NCI-H2171 treated with DMSO at 0.1 percent for 48 hours (cell line): ENCODE data around the gene ATXN7L1.
"Not testable (repeated sequence)": the region's sequence is repeated elsewhere in the genome, so short reads cannot be mapped to it uniquely, and the experiment has no call there.

Experiments used
- DNase-seq: peaks from one replicate; lab custom pipeline; 2025; lab: John Stamatoyannopoulos, UW

ATXN7L1 gene

GRCh38 chr7:105613611-105614330 lies 262.6 kb downstream of the ATXN7L1 start:
- no peak for DNase-seq

GRCh38 chr7:105612806-105613205 lies 263.6 kb downstream of the ATXN7L1 start:
- DNase-seq = no peak

GRCh38 chr7:105611856-105612775 lies 264.3 kb downstream of the ATXN7L1 start:
- no peak for DNase-seq

GRCh38 chr7:105610165-105610930 lies 266.1 kb downstream of the ATXN7L1 start:
- DNase-seq = no peak

GRCh38 chr7:105602325-105603305 lies 273.8 kb downstream of the ATXN7L1 start:
- no peak for DNase-seq

GRCh38 chr7:105600720-105601550 lies 275.5 kb downstream of the ATXN7L1 start:
- DNase-seq = no peak

GRCh38 chr7:105599551-105599950 lies 276.8 kb downstream of the ATXN7L1 start:
- no peak for DNase-seq

GRCh38 chr7:105599080-105599479 lies 277.3 kb downstream of the ATXN7L1 start:
- DNase-seq = not testable (repeated sequence)

GRCh38 chr7:105596866-105597265 lies 279.5 kb downstream of the ATXN7L1 start:
- DNase-seq = no peak

- DNase-seq = peak; percentile 98
These were observed 282.4 kb downstream of the ATXN7L1 start for GRCh38 chr7:105594034-105594433.

GRCh38 chr7:105591522-105591921 lies 284.9 kb downstream of the ATXN7L1 start:
- no peak for DNase-seq

- DNase-seq = no peak
These were observed 285.6 kb downstream of the ATXN7L1 start for GRCh38 chr7:105590793-105591192.

- peak; percentile 86 for DNase-seq
These were observed 286.9 kb downstream of the ATXN7L1 start for GRCh38 chr7:105589356-105590077.

- no peak for DNase-seq
These were observed 288.3 kb downstream of the ATXN7L1 start for GRCh38 chr7:105587909-105588635.

- no peak for DNase-seq
These were observed 290.4 kb downstream of the ATXN7L1 start for GRCh38 chr7:105585850-105586500.

- DNase-seq = no peak
These were observed 292.2 kb downstream of the ATXN7L1 start for GRCh38 chr7:105584165-105584564.

- DNase-seq = no peak
These were observed 293.3 kb downstream of the ATXN7L1 start for GRCh38 chr7:105583061-105583460.
